Erythroblast (primary cell): ENCODE data around the gene ASB6.

Source experiments
- DNase-seq, 2 experiments: peaks; one replicate each; lab custom pipeline; 2025; lab: John Stamatoyannopoulos, UW
- GATA1 ChIP-seq: IDR thresholded peaks from 2 replicates; pipeline ENCODE4 v1.6.1; 2011; ENCODE audit warnings: low read depth, mild to moderate bottlenecking, control low read depth, low read length, moderate library complexity
- POLR2A ChIP-seq: IDR thresholded peaks from 2 replicates; pipeline ENCODE4 v1.6.1; 2011; ENCODE audit warnings: mild to moderate bottlenecking, low read length

Gene ASB6

DNA sequence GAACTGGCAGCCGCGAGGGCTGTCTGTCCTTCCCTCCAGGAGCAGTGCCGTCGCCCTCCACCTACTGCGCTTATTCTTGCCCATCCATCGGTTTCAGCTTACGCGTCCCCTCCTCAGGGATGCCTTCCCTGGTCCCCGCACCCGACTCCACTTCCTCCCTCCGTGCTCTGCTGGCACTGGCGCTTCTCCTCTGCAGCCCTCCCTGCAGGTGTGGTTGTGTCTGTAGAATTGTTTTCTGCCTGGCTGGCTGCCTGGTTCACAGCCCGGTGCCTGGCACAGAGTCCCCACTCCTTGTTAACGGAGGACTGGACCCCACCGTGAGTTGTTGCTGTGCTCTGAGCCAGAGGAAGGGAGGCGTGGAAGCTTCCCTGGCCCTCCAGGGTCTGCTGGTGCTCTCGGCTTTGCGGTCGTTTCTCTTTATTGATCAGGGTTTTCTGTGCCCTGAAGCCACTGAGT lies 10.2 kb downstream of the ASB6 start:
- TF ChIP-seq GATA1, result no peak
- no peak for TF ChIP-seq POLR2A
- DNase-seq, result no peak

GRCh38 chr9:129630967-129631673 lies 10.8 kb downstream of the ASB6 start:
- no peak for DNase-seq
- no peak for TF ChIP-seq GATA1
- TF ChIP-seq POLR2A, result no peak

DNA sequence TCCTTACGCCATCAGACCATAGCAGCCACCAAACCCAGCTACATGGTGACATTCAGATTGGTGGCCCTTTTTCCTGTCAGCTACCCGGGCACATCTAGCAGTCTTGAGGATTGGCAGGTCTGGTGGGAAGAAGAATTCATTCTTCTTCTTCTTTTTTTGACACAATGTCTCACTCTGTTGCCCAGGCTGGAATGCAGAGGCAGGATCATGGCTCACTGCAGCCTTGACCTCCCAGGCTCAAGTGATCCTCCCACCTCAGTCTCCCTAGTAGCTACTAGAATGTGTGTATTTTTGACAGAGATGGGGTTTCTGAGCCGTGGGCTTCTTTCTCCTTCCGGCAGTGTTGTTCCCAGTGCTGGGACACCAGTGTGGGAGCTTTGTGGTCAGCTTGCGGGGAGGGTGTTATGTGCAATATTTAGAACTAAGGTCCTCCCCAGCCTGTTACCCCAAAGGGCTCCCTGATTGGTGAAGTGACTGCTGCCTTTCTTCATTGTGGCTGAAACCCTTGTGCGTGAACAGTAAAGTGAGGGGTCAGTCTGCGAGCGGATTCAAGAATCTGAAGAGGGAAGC lies 12.6 kb downstream of the ASB6 start:
- no peak for TF ChIP-seq GATA1
- DNase-seq, result no peak

DNA sequence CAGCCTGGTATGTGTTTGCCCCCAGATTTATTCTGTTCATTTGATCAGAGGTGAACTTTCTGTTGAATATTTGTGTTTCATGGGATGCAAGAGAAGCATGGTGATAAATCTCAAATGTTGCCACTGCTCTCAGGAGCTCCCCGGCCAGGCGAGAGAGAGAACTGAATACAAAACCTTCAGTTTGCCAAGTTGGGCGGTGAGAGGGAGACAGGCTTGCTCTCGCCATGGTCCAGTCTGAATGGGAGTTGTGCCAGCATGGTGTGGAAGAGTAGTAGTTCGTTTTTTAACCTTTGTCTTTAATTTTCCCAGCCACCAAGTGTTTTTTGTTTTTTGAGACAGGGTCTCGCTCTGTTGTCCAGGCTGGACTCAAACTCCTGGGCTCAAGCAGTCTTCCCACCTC lies 13.2 kb downstream of the ASB6 start:
- TF ChIP-seq GATA1, result no peak
- TF ChIP-seq POLR2A, result no peak
- no peak for DNase-seq

DNA sequence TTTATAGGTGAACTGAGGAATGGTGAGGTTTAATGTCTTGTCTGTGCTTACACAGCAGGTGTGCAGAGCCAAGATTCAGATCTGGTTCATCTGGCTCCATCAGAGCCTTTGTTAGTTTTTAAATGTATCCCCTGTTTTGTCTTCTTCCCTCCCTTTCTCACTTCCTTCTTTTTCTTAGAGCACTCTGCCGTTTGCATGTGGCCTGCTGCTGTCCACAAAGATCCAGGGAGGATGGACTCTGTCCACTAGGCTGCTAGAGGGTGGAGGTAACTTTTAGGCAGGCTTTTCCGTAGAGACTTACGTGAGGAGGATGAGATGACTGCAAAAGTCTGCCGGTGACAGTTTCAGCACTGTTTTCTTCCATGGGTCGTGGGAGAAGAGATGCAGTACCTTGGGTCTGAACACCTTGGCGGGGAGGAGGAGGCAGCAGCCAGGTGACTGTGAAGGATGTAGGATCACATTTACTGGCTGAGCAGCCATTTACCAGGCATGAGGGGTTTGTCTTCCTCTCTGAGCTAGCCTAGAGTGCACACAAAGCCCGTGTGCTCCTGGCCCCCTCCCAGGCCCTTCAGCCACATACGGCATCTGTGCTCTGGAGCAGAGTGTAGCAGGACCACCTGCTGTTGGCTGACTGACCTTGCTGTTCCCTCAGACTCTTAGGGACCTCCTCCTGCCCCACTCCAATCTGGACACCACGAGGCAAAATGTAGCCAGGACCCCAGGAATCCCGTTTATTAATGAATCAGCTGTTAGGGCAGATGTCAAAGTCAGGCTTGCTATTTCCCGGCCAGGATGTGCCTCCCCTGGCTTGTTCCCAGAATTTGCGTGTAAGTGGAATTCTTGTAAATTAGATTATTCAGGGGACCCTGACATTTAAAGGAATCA lies 14.2 kb downstream of the ASB6 start:
- DNase-seq, result no peak
- TF ChIP-seq GATA1 (no peak), POLR2A (no peak)

DNA sequence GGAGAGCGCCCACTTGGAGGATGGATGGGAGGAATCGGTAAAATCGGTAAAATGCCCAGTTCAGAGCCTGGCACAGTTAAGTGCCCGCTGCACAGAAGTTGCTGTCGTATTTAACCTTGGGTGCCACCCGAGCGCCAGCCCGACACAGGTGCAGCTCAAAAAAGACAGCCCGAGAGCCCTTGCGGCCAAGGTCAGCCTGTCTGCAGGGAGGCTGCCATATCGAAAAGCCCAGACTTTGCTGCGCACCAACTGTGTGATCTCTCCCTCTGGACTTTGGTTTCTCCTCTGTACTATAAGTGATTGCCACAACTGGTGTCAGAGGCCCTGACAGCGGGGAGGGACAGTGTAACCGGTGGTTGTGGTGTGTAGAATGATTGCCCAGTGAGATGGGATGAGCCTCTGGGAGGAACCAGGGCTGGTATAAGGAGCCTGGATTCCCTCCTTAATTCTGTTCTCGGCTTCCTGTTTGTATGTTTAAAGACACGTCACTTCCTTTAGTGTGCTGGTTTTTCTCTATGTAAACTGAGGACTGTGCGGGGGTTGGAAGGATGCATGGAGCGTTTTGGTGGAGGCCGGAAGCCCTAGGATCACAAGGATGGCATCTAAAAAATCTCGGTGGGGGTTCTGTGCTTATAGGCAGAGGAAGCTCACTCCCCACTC lies 15.2 kb downstream of the ASB6 start:
- TF ChIP-seq POLR2A (no peak), GATA1 (no peak)
- peak; percentile 69 to 74 for DNase-seq

GRCh38 chr9:129626079-129626624 lies 15.8 kb downstream of the ASB6 start, which contains the start of gene NTMT1:
Gene NTMT1 (plus strand): TSS chr9:129626163. CDS start chr9:129632704, 6,541 bp downstream.
- TF ChIP-seq POLR2A (peak; percentile 93), GATA1 (no peak)
- peak; percentile 92 to 95 for DNase-seq

GRCh38 chr9:129624947-129625346 lies 17.0 kb downstream of the ASB6 start:
- no peak for TF ChIP-seq GATA1
- DNase-seq, result peak in 1 of 2 experiments; percentile 26

DNA sequence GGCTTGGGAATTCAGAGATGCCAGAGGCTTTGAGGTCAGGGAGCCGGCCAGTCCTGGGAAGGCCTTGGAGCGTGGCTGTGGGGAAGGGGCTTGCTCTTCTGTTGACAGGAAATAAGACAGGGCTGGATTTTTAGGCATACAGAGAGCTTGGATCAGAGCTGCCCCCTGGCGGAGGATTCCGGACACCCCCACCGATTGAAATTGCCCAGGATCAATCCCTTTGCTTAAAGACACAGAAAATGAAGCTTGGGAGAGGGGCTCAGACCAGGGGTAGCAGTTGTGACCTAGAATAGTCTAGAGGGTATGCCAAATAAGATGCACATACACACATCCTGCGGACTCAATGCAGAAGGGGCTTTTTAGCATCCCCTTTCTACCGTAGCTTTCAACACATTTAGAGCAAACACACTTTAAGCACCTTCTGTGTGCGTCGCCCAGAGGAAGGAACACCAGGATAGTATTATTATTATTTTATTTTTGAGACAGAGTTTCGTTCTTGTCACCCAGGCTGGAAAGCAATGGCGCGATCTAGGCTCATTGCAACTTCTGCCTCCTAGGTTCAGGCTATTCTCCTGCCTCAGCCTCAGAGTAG lies 17.7 kb downstream of the ASB6 start:
- peak; percentile 56 to 74 for DNase-seq
- TF ChIP-seq GATA1 (no peak), POLR2A (no peak)

DNA sequence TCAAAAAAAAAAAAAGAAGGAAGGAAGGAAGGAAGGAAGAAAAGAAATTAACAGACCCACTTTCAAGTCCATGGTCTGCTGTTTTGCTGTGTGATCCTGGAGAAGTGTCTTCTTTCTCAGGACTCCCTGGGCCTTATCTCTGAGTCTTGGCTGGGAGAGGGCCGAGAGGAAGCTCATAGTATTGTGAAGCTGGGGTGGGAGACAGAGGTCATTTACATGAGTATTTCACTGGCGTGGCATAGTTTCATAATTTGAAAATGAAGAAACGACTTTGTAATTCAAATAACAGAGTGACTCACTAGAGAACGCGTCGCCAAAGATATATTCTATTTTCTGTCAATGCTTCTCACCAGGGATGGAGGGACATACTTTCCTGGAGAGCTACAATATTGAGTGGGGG lies 18.6 kb downstream of the ASB6 start:
- DNase-seq, result no peak
- no peak for TF ChIP-seq GATA1
- TF ChIP-seq POLR2A, result no peak

GRCh38 chr9:129620669-129621295 lies 21.2 kb downstream of the ASB6 start, which contains the start of gene C9orf50:
Gene C9orf50 (minus strand): TSS chr9:129621101. CDS start chr9:129620574, 527 bp downstream.
- DNase-seq, result no peak
- TF ChIP-seq GATA1 (no peak), POLR2A (no peak)
